Measurements from ENCODE around the gene HNF4A.
"Not testable (repeated sequence)": the region's sequence is repeated elsewhere in the genome, so short reads cannot be mapped to it uniquely, and the experiment has no call there.

Gene HNF4A

GRCh38 chr20:44460795-44461141 is 105.3 kb downstream of the HNF4A start:
- DNase-seq (no peak), ATAC-seq (no peak)
- Mint-ChIP-seq H3K27ac (no peak overlapping the region), H3K36me3 (ENCODE audit: low read depth) (no peaks in the 10 kb centered on the region), H3K4me3 (no peak overlapping the region), H3K27me3 (no peaks in the 10 kb centered on the region), H3K4me1 (no peaks in the 10 kb centered on the region), H3K9me3 (no peaks in the 10 kb centered on the region)

- Mint-ChIP-seq H3K9me3 (no peaks in the 10 kb centered on the region), H3K36me3 (ENCODE audit: low read depth) (no peaks in the 10 kb centered on the region), H3K27me3 (no peaks in the 10 kb centered on the region), H3K27ac (no peak overlapping the region), H3K4me1 (no peaks in the 10 kb centered on the region), H3K4me3 (no peak overlapping the region)
- DNase-seq (no peak), ATAC-seq (no peak)
Observed at GRCh38 chr20:44461142-44461802, 105.8 kb downstream of the HNF4A start.

GRCh38 chr20:44461803-44462174 is 106.3 kb downstream of the HNF4A start:
- H3K27ac Mint-ChIP-seq = no peak overlapping the region
- no peak for ATAC-seq
- H3K4me1 Mint-ChIP-seq = no peaks in the 10 kb centered on the region
- no peaks in the 10 kb centered on the region for H3K36me3 Mint-ChIP-seq (ENCODE audit: low read depth)
- H3K4me3 Mint-ChIP-seq = no peak overlapping the region
- no peaks in the 10 kb centered on the region for H3K27me3 Mint-ChIP-seq
- no peaks in the 10 kb centered on the region for H3K9me3 Mint-ChIP-seq
- no peak for DNase-seq

- DNase-seq = no peak
- no peak overlapping the region for H3K27ac Mint-ChIP-seq
- H3K4me1 Mint-ChIP-seq = no peaks in the 10 kb centered on the region
- H3K36me3 Mint-ChIP-seq (ENCODE audit: low read depth) = no peaks in the 10 kb centered on the region
- no peak overlapping the region for H3K4me3 Mint-ChIP-seq
- no peak for ATAC-seq
- H3K9me3 Mint-ChIP-seq = no peaks in the 10 kb centered on the region
- no peaks in the 10 kb centered on the region for H3K27me3 Mint-ChIP-seq
Observed at GRCh38 chr20:44463466-44463865, 108.0 kb downstream of the HNF4A start.

- Mint-ChIP-seq H3K4me1 (no peaks in the 10 kb centered on the region), H3K4me3 (no peak overlapping the region), H3K27me3 (no peaks in the 10 kb centered on the region), H3K27ac (no peak overlapping the region), H3K36me3 (ENCODE audit: low read depth) (no peaks in the 10 kb centered on the region), H3K9me3 (no peaks in the 10 kb centered on the region)
- DNase-seq (no peak), ATAC-seq (no peak)
Observed at GRCh38 chr20:44464514-44464913, 109.0 kb downstream of the HNF4A start.

GRCh38 chr20:44465001-44465560 is 109.6 kb downstream of the HNF4A start:
- ATAC-seq = no peak
- no peaks in the 10 kb centered on the region for H3K27me3 Mint-ChIP-seq
- H3K36me3 Mint-ChIP-seq (ENCODE audit: low read depth) = no peaks in the 10 kb centered on the region
- no peak overlapping the region for H3K4me3 Mint-ChIP-seq
- no peaks in the 10 kb centered on the region for H3K4me1 Mint-ChIP-seq
- H3K27ac Mint-ChIP-seq = no peak overlapping the region
- DNase-seq = no peak
- H3K9me3 Mint-ChIP-seq = no peaks in the 10 kb centered on the region

- Mint-ChIP-seq H3K9me3 (no peaks in the 10 kb centered on the region), H3K4me1 (no peaks in the 10 kb centered on the region), H3K27me3 (no peaks in the 10 kb centered on the region), H3K4me3 (no peak overlapping the region), H3K27ac (no peak overlapping the region), H3K36me3 (ENCODE audit: low read depth) (no peaks in the 10 kb centered on the region)
- DNase-seq (no peak), ATAC-seq (no peak)
Observed at GRCh38 chr20:44467289-44467883, 111.9 kb downstream of the HNF4A start.

GRCh38 chr20:44468044-44468782 is 112.7 kb downstream of the HNF4A start:
- H3K36me3 Mint-ChIP-seq (ENCODE audit: low read depth) = no peaks in the 10 kb centered on the region
- no peaks in the 10 kb centered on the region for H3K4me1 Mint-ChIP-seq
- H3K9me3 Mint-ChIP-seq = no peaks in the 10 kb centered on the region
- DNase-seq = no peak
- ATAC-seq = no peak
- H3K4me3 Mint-ChIP-seq = no peak overlapping the region
- no peaks in the 10 kb centered on the region for H3K27me3 Mint-ChIP-seq
- no peak overlapping the region for H3K27ac Mint-ChIP-seq

- Mint-ChIP-seq H3K9me3 (no peaks in the 10 kb centered on the region), H3K27ac (no peak overlapping the region), H3K27me3 (no peaks in the 10 kb centered on the region), H3K4me1 (peaks cover 4% of the 10 kb centered on the region), H3K36me3 (ENCODE audit: low read depth) (no peaks in the 10 kb centered on the region), H3K4me3 (no peak overlapping the region)
- DNase-seq = no peak
- no peak for ATAC-seq
Observed at GRCh38 chr20:44470327-44470726, 114.8 kb downstream of the HNF4A start.

- Mint-ChIP-seq H3K4me3 (no peak overlapping the region), H3K27me3 (no peaks in the 10 kb centered on the region), H3K36me3 (ENCODE audit: low read depth) (no peaks in the 10 kb centered on the region), H3K9me3 (no peaks in the 10 kb centered on the region), H3K4me1 (peaks cover 9% of the 10 kb centered on the region), H3K27ac (no peak overlapping the region)
- ATAC-seq (no peak), DNase-seq (no peak)
Observed at GRCh38 chr20:44471481-44471882, 116.0 kb downstream of the HNF4A start.

GRCh38 chr20:44472283-44472682 is 116.8 kb downstream of the HNF4A start:
- H3K36me3 Mint-ChIP-seq (ENCODE audit: low read depth); H3K27ac Mint-ChIP-seq; DNase-seq; H3K9me3 Mint-ChIP-seq; H3K27me3 Mint-ChIP-seq; H3K4me3 Mint-ChIP-seq; ATAC-seq: not testable (repeated sequence)
- H3K4me1 Mint-ChIP-seq = peaks cover 17% of the 10 kb centered on the region

- Mint-ChIP-seq H3K27me3 (no peaks in the 10 kb centered on the region), H3K4me1 (peaks cover 18% of the 10 kb centered on the region), H3K9me3 (no peaks in the 10 kb centered on the region), H3K36me3 (ENCODE audit: low read depth) (no peaks in the 10 kb centered on the region), H3K27ac (peak overlapping the region; percentile 94), H3K4me3 (peak overlapping the region; percentile 93)
- DNase-seq (no peak), ATAC-seq (no peak)
Observed at GRCh38 chr20:44475372-44475693, 119.8 kb downstream of the HNF4A start.

GRCh38 chr20:44475694-44476560 is 120.4 kb downstream of the HNF4A start, which contains the start of gene TTPAL:
Gene TTPAL, plus strand, starts transcription at chr20:44475874. Its CDS starts 4,126 bp downstream, at chr20:44480000.
- Mint-ChIP-seq H3K36me3 (ENCODE audit: low read depth) (peaks cover under 1% of the 10 kb centered on the region), H3K27me3 (no peaks in the 10 kb centered on the region), H3K4me3 (peak within 1 kb of the TSS; percentile 93), H3K4me1 (peaks cover 18% of the 10 kb centered on the region), H3K9me3 (no peaks in the 10 kb centered on the region), H3K27ac (peak within 1 kb of the TSS; percentile 94)
- ATAC-seq (peak; percentile 94), DNase-seq (peak; percentile 93)

GRCh38 chr20:44477151-44477550 is 121.7 kb downstream of the HNF4A start:
- Mint-ChIP-seq H3K36me3 (ENCODE audit: low read depth) (peaks cover 11% of the 10 kb centered on the region), H3K9me3 (no peaks in the 10 kb centered on the region), H3K4me3 (peak overlapping the region; percentile 93), H3K27ac (peak overlapping the region; percentile 94), H3K27me3 (no peaks in the 10 kb centered on the region), H3K4me1 (peaks cover 18% of the 10 kb centered on the region)
- no peak for DNase-seq
- no peak for ATAC-seq
